PC-3 (cell line): ENCODE data around the gene CD248. TPM values are rescaled to one million over a fixed set of nuclear protein-coding genes. Genes with fewer than 3 reads are reported as not detected.

ENCODE experiments used
- ATAC-seq: fragments of 200-7000 bp; cut with Tn5 transposase; 2 replicates; pipeline ENCODE4 v1.9.1; 2020; ENCODE audit warnings: mild to moderate bottlenecking, moderate library complexity
- BruUV-seq: library from RNA; stranded (reverse); fragments of 400-500 nt; replicated peaks from 2 replicates; lab custom pipeline; 2021; lab: Mats Ljungman, UMichigan
- CTCF ChIA-PET: fragments of 300-600 bp; sonication (Branson Sonifier 250); formaldehyde crosslinking; loops from one replicate; lab custom pipeline; 2022; ENCODE audit warnings: antibody characterized with exemption; lab: Charles Lee
- POLR2A ChIA-PET: fragments of 300-600 bp; sonication (Branson Sonifier 250); formaldehyde crosslinking; loops from one replicate; lab custom pipeline; 2022; ENCODE audit warnings: antibody characterized with exemption; ENCODE audit not compliant: unreplicated experiment; lab: Charles Lee
- DNase-seq: peaks from one replicate; pipeline ENCODE4 v3.0.0-alpha.2; 2015
- H2AFZ ChIP-seq: fragments of 300-600 bp; sonication (generic); 2 replicates; pipeline ENCODE4 v1.6.0; 2016; ENCODE audit warnings: antibody characterized with exemption, low read length
- H3F3A ChIP-seq: fragments of 300-600 bp; sonication (generic); one replicate; pipeline ENCODE4 v1.6.0; 2017; ENCODE audit warnings: antibody characterized with exemption, low read length, control low read depth, mild to moderate bottlenecking; ENCODE audit not compliant: unreplicated experiment
- H3K27ac ChIP-seq: fragments of 300-600 bp; sonication (generic); 2 replicates; pipeline ENCODE4 v1.5.1; 2016; ENCODE audit warnings: mild to moderate bottlenecking, low read length
- H3K27me3 ChIP-seq: fragments of 300-600 bp; sonication (generic); 2 replicates; pipeline ENCODE4 v1.6.1; 2016; ENCODE audit warnings: low read length, mixed read lengths
- H3K36me3 ChIP-seq: fragments of 300-600 bp; sonication (generic); 2 replicates; pipeline ENCODE4 v1.6.1; 2016; ENCODE audit warnings: low read depth, mixed run types, low read length, mixed read lengths
- H3K4me1 ChIP-seq: fragments of 300-600 bp; sonication (generic); 2 replicates; pipeline ENCODE4 v1.5.1; 2016; ENCODE audit warnings: low read length; ENCODE audit not compliant: insufficient read depth
- H3K4me2 ChIP-seq: fragments of 300-600 bp; sonication (generic); 2 replicates; pipeline ENCODE4 v1.6.0; 2016; ENCODE audit warnings: low read length
- H3K4me3 ChIP-seq: fragments of 300-600 bp; sonication (generic); 2 replicates; pipeline ENCODE4 v1.5.1; 2016; ENCODE audit warnings: mild to moderate bottlenecking, low read length, mixed read lengths
- H3K79me2 ChIP-seq: fragments of 300-600 bp; sonication (generic); 2 replicates; pipeline ENCODE4 v1.6.1; 2017; ENCODE audit warnings: low read length, mixed read lengths
- H3K9ac ChIP-seq: fragments of 300-600 bp; sonication (generic); 2 replicates; pipeline ENCODE4 v1.6.0; 2016; ENCODE audit warnings: mild to moderate bottlenecking, low read length
- H3K9me2 ChIP-seq: fragments of 300-600 bp; sonication (generic); replicated peaks from 2 replicates; pipeline ENCODE4 v1.6.1; 2016; ENCODE audit warnings: mixed run types, low read length, mixed read lengths
- H3K9me3 ChIP-seq: fragments of 300-600 bp; sonication (generic); 2 replicates; pipeline ENCODE4 v1.6.1; 2016; ENCODE audit warnings: low read length, mixed read lengths
- H4K20me1 ChIP-seq: fragments of 300-600 bp; sonication (generic); 2 replicates; pipeline ENCODE4 v1.6.1; 2016; ENCODE audit warnings: low read length, mixed read lengths
- CTCF ChIP-seq: fragments of 300-600 bp; sonication (generic); conservative IDR thresholded peaks from 2 replicates; pipeline ENCODE4 v1.5.1; 2017; ENCODE audit warnings: antibody characterized with exemption, low read depth, mild to moderate bottlenecking, low read length
- EZH2 ChIP-seq: fragments of 300-600 bp; sonication (generic); IDR thresholded peaks from one replicate; pipeline ENCODE4 v1.6.1; 2017; ENCODE audit warnings: antibody characterized with exemption, mild to moderate bottlenecking, low read length; ENCODE audit not compliant: unreplicated experiment
- EZH2phosphoT487 ChIP-seq: fragments of 300-600 bp; sonication (generic); IDR thresholded peaks from 2 replicates; pipeline ENCODE4 v1.6.1; 2018; ENCODE audit warnings: mild to moderate bottlenecking, antibody characterized with exemption, low read length, borderline replicate concordance
- intact Hi-C: fragments of 100-400 bp; cut with micrococcal nuclease; formaldehyde crosslinking; loops from 2 replicates; pipeline ENCODE4 v1.9.0; 2023
- total RNA-seq: library from RNA; depleted of rRNA; stranded (reverse); fragments of >200 nt; gene quantifications from 2 replicates; pipeline ENCODE4 v1.2.3, GENCODE V29; 2014

CD248 gene
- total RNA-seq, 1 experiment from 2014 or later, result not detected

- no peak overlapping the region for H3K4me3 ChIP-seq
- BruUV-seq, result no TSS peak
- H3K9me2 ChIP-seq, result no peaks in the 10 kb centered on the region
- no peak overlapping the region for H3K27ac ChIP-seq
- H2AFZ ChIP-seq, result no peak overlapping the region
- POLR2A ChIA-PET, result no interaction called here
- H3K9ac ChIP-seq, result no peak overlapping the region
- no peak for TF ChIP-seq CTCF
- no peak for TF ChIP-seq EZH2
- no peak for TF ChIP-seq EZH2phosphoT487
- peaks cover 35% of the 10 kb centered on the region for H3K79me2 ChIP-seq
- DNase-seq, result no peak
- peaks cover 40% of the 10 kb centered on the region for H3K4me1 ChIP-seq
- H3K27me3 ChIP-seq, result no peaks in the 10 kb centered on the region
- peaks cover 7% of the 10 kb centered on the region for H3F3A ChIP-seq
- ATAC-seq, result no peak
- H3K9me3 ChIP-seq, result no peaks in the 10 kb centered on the region
- intact Hi-C loops, result no loop called here
- H3K36me3 ChIP-seq, result peaks cover 17% of the 10 kb centered on the region; the same call in 1 of the 2 replicates
- H4K20me1 ChIP-seq, result no peaks in the 10 kb centered on the region
- H3K4me2 ChIP-seq, result no peak overlapping the region
- CTCF ChIA-PET, result no interaction called here
These were observed 23.0 kb upstream of the CD248 start for GRCh38 chr11:66339686-66340483.

GRCh38 chr11:66339162-66339675 lies 22.4 kb upstream of the CD248 start:
- H3F3A ChIP-seq, result peaks cover 7% of the 10 kb centered on the region
- no peaks in the 10 kb centered on the region for H3K9me2 ChIP-seq
- H3K4me2 ChIP-seq, result no peak overlapping the region
- POLR2A ChIA-PET, result no interaction called here
- H3K27ac ChIP-seq, result no peak overlapping the region
- peaks cover 17% of the 10 kb centered on the region; the same call in 1 of the 2 replicates for H3K36me3 ChIP-seq
- H2AFZ ChIP-seq, result no peak overlapping the region
- DNase-seq, result peak; percentile 55
- H3K9ac ChIP-seq, result no peak overlapping the region
- no peak overlapping the region for H3K4me3 ChIP-seq
- H3K4me1 ChIP-seq, result peaks cover 42% of the 10 kb centered on the region
- peaks cover 33% of the 10 kb centered on the region for H3K79me2 ChIP-seq
- intact Hi-C loops, result no loop called here
- no peaks in the 10 kb centered on the region for H3K27me3 ChIP-seq
- BruUV-seq, result no TSS peak
- CTCF ChIA-PET, result no interaction called here
- ATAC-seq, result no peak
- no peaks in the 10 kb centered on the region for H3K9me3 ChIP-seq
- H4K20me1 ChIP-seq, result no peaks in the 10 kb centered on the region
- TF ChIP-seq EZH2phosphoT487, result no peak
- TF ChIP-seq CTCF, result no peak
- TF ChIP-seq EZH2, result no peak
